DND-41 (cell line): Measurements from ENCODE around the gene YEATS4.

Source experiments
- ATAC-seq: fragments of 200-7000 bp; cut with Tn5 transposase; 3 replicates; pipeline ENCODE4 v1.9.1; 2021; ENCODE audit warnings: low read depth; ENCODE audit not compliant: insufficient read depth
- DNase-seq: peaks from one replicate; pipeline ENCODE4 v3.0.0-alpha.2; 2020
- H2AFZ ChIP-seq: 2 replicates; pipeline ENCODE4 v1.6.0; 2012; ENCODE audit warnings: low read depth, low read length
- H3K27ac ChIP-seq: 2 replicates; pipeline ENCODE4 v1.5.1; 2012; ENCODE audit warnings: low read length, inconsistent platforms
- H3K27me3 ChIP-seq: fragments of 200-600 bp; sonication (generic); 2 replicates; pipeline ENCODE4 v1.6.0; 2012; ENCODE audit warnings: low read length, mild to moderate bottlenecking, inconsistent platforms; ENCODE audit not compliant: insufficient read depth, poor library complexity
- H3K36me3 ChIP-seq: 2 replicates; pipeline ENCODE4 v1.5.1; 2012; ENCODE audit warnings: low read length, inconsistent platforms; ENCODE audit not compliant: insufficient read depth
- H3K4me1 ChIP-seq: 2 replicates; pipeline ENCODE4 v1.5.1; 2012; ENCODE audit warnings: mild to moderate bottlenecking, low read length; ENCODE audit not compliant: insufficient read depth
- H3K4me2 ChIP-seq: 2 replicates; pipeline ENCODE4 v1.6.0; 2012; ENCODE audit warnings: mild to moderate bottlenecking, moderate library complexity, low read length, inconsistent platforms; ENCODE audit not compliant: insufficient read depth
- H3K4me3 ChIP-seq, 2 experiments: fragments of 200-600 bp in 1 of 2; shearing (Covaris generic) in 1 of 2; 2 replicates each; pipeline ENCODE4 v1.5.1; 2012 to 2016; ENCODE audit warnings: inconsistent platforms in 2 of 2, low read length in 2 of 2, mild to moderate bottlenecking in 2 of 2, low read depth in 1 of 2, moderate library complexity in 1 of 2
- H3K79me2 ChIP-seq: 2 replicates; pipeline ENCODE4 v1.6.0; 2012; ENCODE audit warnings: low read length, inconsistent platforms; ENCODE audit not compliant: insufficient read depth
- H3K9ac ChIP-seq: 2 replicates; pipeline ENCODE4 v1.6.0; 2012; ENCODE audit warnings: low read depth, mild to moderate bottlenecking, inconsistent platforms, low read length, moderate library complexity
- H3K9me3 ChIP-seq: 2 replicates; pipeline ENCODE4 v1.5.1; 2012; ENCODE audit warnings: low read length, moderate library complexity, mild to moderate bottlenecking, inconsistent platforms; ENCODE audit not compliant: insufficient read depth, severe bottlenecking
- H4K20me1 ChIP-seq: 2 replicates; pipeline ENCODE4 v1.6.0; 2012; ENCODE audit warnings: low read length; ENCODE audit not compliant: insufficient read depth
- CTCF ChIP-seq: IDR thresholded peaks from 2 replicates; pipeline ENCODE4 v1.5.1; 2012; ENCODE audit warnings: borderline replicate concordance, low read length, moderate library complexity, mild to moderate bottlenecking; ENCODE audit not compliant: poor library complexity, severe bottlenecking; ENCODE audit errors: extremely low read depth
- EZH2 ChIP-seq: IDR thresholded peaks from 3 replicates; pipeline ENCODE4 v1.6.1; 2012; ENCODE audit warnings: borderline replicate concordance, low read depth, mild to moderate bottlenecking, moderate library complexity, low read length, inconsistent platforms; ENCODE audit not compliant: severe bottlenecking

The YEATS4 gene

GRCh38 chr12:69348162-69348938 lies 11.2 kb upstream of the YEATS4 start, which contains the start of gene LYZ:
Gene LYZ, plus strand, starts transcription at chr12:69348381. Its CDS starts 28 bp downstream, at chr12:69348409.
- Histone ChIP-seq H3K27me3 (peaks cover 5% of the 10 kb centered on the region), H3K4me1 (no peaks in the 10 kb centered on the region), H3K9me3 (no peaks in the 10 kb centered on the region), H2AFZ (no peak within 1 kb of the TSS), H3K4me3 (no peak within 1 kb of the TSS), H3K9ac (no peak within 1 kb of the TSS), H3K36me3 (no peaks in the 10 kb centered on the region), H3K27ac (no peak within 1 kb of the TSS), H3K79me2 (no peaks in the 10 kb centered on the region), H3K4me2 (no peak within 1 kb of the TSS), H4K20me1 (no peaks in the 10 kb centered on the region)
- TF ChIP-seq EZH2 (no peak), CTCF (no peak)
- ATAC-seq (no peak), DNase-seq (no peak)

- Histone ChIP-seq H3K4me2 (no peak overlapping the region), H4K20me1 (no peaks in the 10 kb centered on the region), H3K27ac (no peak overlapping the region), H2AFZ (no peak overlapping the region), H3K9ac (no peak overlapping the region), H3K27me3 (peaks cover 5% of the 10 kb centered on the region), H3K9me3 (no peaks in the 10 kb centered on the region), H3K36me3 (no peaks in the 10 kb centered on the region), H3K4me3 (no peak overlapping the region), H3K79me2 (no peaks in the 10 kb centered on the region), H3K4me1 (no peaks in the 10 kb centered on the region)
- DNase-seq = no peak
- TF ChIP-seq EZH2 (no peak), CTCF (no peak)
- no peak for ATAC-seq
Measured at GRCh38 chr12:69350002-69350626, 9.4 kb upstream of the YEATS4 start.

- Histone ChIP-seq H3K4me3 (no peak overlapping the region), H4K20me1 (no peaks in the 10 kb centered on the region), H3K4me2 (no peak overlapping the region), H3K27me3 (peaks cover 5% of the 10 kb centered on the region), H2AFZ (no peak overlapping the region), H3K27ac (no peak overlapping the region), H3K9me3 (no peaks in the 10 kb centered on the region), H3K36me3 (no peaks in the 10 kb centered on the region), H3K79me2 (no peaks in the 10 kb centered on the region), H3K9ac (no peak overlapping the region), H3K4me1 (no peaks in the 10 kb centered on the region)
- DNase-seq = no peak
- TF ChIP-seq EZH2 (no peak), CTCF (no peak)
- ATAC-seq = no peak
Measured at GRCh38 chr12:69350777-69351176, 8.8 kb upstream of the YEATS4 start.
